HG03095 (cell line): Measurements from ENCODE around the gene RAD21L1.

Source experiments
- ATAC-seq: cut with Tn5 transposase; IDR thresholded peaks from one replicate; pipeline ENCODE4 v1.9.1; 2021; ENCODE audit warnings: moderate library complexity; ENCODE audit not compliant: unreplicated experiment

The RAD21L1 gene

DNA sequence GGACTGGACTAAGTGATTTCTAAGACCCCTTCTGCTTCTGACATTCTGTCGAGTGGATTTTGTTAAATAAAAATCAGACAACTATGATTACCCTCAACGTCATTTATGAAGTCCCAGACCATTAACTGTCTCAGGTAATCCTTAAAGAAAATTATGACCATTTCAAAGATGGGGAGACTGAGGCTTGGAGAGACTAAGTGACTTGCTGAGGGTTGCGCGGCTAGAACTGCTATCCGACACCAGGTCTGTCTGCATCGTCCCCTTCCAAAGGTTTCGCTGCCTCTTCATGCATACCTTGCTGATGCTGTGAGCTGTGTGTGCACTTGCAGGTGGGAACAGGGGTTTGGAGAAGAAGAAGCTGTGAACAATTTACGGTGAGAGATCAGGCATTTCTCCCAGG is 43.4 kb downstream of the RAD21L1 start:
- no peak for ATAC-seq

DNA sequence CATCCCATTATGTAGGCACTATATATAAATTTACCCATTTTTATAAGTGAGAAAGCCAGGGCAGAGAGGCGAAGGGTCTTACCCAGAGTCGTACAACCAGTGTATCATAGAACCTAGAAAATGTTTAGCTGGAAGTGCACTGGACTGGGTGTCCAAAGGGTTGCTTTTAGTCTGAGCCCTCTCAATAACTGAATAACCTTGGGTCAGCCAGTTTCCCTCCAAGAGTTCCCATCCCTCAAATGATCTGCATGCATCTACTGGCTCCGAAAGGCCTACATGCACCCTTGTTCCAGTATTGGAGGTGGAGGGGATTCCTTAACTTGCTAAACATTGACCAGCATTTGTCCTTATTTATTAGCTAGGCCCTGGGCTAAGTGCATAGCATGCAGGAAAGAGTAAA is 44.0 kb downstream of the RAD21L1 start:
- ATAC-seq: no peak

GRCh38 chr20:1272368-1273100 is 46.7 kb downstream of the RAD21L1 start:
- ATAC-seq: no peak

- ATAC-seq: no peak
Observed at GRCh38 chr20:1273366-1273765, 47.5 kb downstream of the RAD21L1 start.

DNA sequence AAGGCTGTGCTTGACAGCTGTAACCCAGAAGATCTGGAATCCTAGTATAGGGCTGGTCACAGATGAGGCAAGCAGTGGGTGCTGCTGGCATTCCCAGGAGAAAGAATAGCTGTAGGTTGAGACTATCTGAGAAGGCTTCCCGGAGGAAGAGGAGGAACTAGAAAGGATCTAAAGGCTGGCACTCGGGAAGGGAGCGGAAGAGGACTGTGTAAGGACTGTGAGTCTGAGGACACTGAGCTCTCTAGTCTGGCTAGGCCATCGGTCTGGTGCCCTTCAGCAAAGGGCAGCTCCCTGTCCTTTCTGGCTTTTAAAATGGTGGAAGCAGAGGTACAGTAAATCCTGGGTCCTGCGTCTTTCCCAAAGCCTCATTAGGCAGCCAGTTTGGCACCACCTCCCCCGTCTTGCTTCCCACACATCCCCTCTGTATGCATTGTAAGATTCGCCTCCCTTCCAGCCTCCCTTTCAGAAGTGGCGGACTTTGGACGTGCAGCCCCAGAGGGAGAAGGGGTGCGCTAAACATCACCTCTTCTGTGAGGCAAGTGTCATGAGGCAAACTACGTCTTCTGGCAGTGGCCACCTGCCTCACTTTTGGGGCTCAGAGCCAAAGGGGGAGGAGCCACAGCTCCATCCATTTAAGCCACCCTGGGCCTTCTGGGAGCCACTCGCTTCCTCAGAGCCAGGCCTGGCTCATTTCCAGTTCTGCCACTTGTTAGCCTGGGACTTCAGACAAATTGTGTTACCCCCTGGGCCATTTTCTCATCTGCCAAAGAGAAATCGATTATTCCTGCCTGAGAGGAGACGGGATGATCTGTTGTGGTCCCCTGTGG is 48.9 kb downstream of the RAD21L1 start:
- no peak for ATAC-seq

DNA sequence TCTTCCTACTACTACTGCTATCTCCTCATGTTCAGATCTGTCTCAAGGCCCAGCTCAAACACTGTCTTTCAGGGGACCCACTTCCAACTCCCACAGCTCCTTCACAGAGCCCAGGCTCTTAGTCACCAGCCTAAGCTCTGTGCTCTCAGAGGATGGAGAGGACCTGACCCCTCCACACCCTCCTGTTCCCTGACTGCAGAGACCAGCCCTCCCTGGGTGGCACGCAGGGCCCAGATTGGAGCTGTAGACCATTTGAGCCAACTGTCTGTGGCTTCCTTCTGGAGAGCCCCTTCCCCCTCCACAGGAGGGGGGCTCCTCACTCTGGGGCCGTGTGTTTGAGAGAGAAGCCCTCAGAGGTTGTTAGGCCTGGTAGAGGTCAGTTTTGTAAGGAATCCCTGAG is 50.1 kb downstream of the RAD21L1 start:
- no peak for ATAC-seq

- no peak for ATAC-seq
Observed at GRCh38 chr20:1277529-1278322, 51.9 kb downstream of the RAD21L1 start.

- no peak for ATAC-seq
Observed at GRCh38 chr20:1278993-1279392, 53.1 kb downstream of the RAD21L1 start.

GRCh38 chr20:1280195-1281102 is 54.6 kb downstream of the RAD21L1 start:
- no peak for ATAC-seq

DNA sequence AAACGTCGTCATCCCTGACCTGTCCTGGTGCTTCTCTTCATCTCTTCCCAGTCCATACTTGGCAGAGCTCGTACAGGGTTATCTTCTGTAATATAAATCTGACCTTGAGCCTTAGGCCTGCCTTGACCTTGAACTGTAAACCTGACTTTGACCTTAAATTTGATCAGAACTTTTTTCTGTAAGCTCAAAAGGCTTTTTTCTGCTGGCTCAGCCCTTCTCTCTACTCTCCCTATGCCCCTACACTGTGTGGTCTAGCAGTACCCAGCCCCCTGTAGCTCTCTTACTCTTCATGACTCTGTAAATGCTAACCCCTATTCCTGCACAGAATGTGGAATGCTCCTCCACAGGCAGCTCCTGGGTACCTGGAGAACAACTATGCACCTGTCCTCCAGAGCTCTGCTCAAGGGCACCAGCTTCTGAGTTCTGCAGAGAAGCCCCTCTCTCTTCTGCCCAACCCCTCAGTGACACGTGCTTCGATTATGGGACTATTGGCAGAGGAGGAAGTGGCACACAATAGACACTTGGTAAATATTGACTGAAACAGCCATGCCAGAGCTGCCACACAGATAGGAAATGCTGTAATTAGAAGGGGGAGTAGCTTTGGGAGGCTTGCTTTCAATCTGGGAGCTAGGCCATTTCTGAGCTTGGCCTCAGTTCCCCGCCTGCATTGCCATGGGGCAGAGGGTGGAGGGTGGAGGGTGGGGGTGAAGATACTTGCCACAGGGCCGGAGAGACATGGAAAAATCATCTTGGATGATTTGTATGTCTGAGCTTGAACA is 55.6 kb downstream of the RAD21L1 start:
- ATAC-seq: no peak

- no peak for ATAC-seq
Observed at GRCh38 chr20:1282966-1283365, 57.1 kb downstream of the RAD21L1 start.

- ATAC-seq: no peak
Observed at GRCh38 chr20:1283522-1284510, 58.0 kb downstream of the RAD21L1 start.

DNA sequence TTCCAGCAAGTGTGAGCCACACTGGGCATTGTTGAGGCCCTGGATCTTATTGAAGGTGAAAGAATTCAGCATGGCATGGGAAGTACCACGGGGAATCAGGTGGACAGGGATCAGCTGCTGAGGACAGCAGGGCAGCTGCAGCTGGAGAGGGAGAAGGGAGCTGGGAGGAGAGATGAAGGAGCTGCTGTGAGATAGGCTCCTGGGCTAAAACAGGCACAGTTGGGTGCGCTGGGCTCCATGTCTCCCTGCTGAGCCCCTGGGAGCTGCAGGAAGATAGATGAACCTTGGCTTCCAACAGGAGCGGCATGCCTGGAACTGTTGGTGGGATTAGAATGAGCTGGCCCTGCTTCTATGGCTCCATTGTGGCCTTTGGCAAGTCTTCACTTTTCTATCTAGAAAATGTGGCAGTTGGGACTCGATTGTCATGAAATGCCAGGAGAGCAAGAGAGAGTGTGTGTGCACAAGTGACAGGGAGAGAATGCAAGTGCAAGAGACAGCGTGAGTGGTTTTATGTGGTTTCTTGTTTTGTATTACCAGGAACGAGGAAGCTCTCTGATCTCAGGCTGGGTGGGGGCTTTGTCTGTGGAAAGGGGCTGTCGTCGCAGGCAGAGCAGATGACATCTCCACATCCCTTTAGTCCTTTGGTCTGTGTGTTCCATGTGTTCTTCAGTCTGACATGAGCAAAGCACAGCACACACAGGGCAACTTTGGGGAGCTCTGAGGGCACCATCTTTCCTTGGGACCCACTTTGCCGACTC is 60.6 kb downstream of the RAD21L1 start:
- ATAC-seq: no peak

DNA sequence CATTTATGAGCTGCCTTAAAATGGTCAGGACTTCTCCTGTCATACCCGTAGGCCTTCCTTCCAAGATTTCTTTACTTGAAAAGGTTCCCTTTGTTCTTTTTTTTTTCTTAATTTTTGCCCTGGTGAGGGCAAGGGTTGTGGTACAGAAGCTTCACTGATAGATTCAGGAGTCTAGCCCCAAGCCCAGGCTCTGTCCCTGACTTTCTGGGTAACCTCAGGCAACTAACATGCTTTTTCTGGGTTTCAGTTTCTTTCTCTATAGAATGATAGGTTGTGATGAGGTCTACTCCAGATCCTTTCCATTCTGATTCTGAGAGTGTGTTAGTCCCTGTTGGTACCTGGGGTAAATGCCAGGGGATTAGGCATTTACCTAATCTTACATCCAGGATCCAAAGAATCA is 61.5 kb downstream of the RAD21L1 start:
- ATAC-seq: no peak

DNA sequence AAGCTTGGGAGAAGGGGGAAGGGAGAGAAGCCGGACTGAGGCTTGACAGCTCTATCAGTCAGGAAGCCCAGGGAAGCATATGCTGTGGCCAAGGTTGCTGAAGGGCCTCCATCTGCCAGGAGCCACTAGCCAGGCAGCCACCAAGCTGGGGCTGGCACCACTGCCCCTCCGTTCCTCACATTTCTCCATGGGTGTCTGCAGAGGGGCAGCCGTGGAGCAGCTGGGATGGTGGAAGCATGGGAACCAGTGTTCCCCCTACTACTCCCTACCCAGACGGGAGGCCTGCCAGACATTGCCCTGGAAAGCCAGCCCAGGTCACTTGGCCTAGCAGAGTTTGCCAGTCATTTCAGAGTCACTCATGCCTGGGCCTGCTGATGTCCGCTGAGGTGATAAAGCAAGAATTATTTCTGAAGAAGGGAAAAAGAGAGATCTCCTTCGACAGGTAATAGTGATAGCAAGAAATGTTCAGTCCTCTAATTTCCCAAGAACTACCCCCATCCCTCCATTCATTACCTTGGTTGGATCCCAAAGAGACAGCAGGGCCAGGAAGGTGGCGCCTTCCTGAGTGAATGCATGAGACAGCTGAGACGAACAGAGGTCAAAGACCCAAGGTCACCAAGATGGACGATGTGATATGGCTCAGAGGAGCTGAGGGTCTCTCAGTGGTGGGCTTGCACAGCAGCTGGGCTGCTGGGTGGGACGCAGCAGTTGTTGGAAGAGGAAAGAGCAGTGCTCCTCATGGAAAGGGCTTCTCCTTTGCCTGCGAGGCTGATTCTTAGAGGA is 62.1 kb downstream of the RAD21L1 start:
- no peak for ATAC-seq

DNA sequence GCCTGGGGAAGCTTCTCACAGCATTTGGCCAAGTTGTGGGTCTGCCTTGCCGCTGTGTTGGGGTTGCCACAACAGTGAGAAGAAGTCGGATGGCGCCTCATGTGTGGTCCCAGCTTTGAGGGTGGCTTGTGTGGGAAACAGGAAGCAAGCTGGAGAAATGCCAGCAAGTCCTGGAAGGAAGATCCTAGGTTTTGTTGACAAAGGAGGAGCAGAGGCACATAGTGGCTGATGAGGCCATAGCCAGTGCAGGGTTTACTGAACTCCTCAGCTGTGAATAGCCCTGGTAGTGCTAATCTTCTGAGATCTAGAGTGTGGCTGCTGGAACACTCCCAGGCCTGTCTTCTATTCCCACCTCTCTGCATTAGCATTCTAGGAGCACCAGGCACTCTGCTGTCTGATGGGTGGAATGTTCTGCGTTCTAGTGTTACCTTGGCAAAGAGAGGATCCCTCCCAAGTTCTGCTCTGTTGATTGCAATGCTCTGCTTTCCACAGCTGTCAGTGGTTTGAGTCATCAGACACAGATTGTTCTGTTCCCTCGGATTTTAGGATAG is 65.4 kb downstream of the RAD21L1 start:
- no peak for ATAC-seq

DNA sequence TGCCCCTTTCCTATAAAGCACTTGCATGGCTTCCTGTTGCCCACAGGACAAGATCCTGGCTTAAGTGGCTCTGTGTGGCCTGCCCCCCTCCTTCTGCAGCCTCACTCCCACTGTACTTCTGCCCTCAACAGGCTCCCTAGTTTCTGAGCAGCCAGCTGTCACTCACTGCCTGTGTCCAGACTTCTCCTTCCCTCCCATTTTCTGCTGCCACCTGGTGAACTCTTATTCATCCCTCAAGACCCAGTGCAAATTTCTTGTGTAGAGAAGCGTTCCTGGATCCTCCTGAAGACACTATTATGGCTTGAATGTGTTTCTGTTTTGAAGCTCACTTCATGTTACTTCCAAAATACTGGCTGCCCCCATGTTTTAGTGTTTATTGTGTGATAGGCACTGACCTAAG is 66.8 kb downstream of the RAD21L1 start:
- no peak for ATAC-seq
